Jurkat, Clone E6-1 (cell line): Measurements from ENCODE around the gene DCPS.
"Not testable (repeated sequence)": the region's sequence is repeated elsewhere in the genome, so short reads cannot be mapped to it uniquely, and the experiment has no call there.

Experiments used
- DNase-seq: peaks from one replicate; pipeline ENCODE4 v3.0.0-alpha.2; 2011; ENCODE audit warnings: low read depth, low spot score
- H3K4me3 ChIP-seq: 2 replicates; pipeline ENCODE4 v1.5.1; 2011; ENCODE audit warnings: mild to moderate bottlenecking, low read length, control low read depth, moderate library complexity

DCPS gene

GRCh38 chr11:126282736-126283591, 20.9 kb upstream of the DCPS start, which contains the start of gene TIRAP:
Gene TIRAP, plus strand, starts transcription at chr11:126283093. Its CDS starts 7,802 bp downstream, at chr11:126290895.
- DNase-seq = no peak
- peak within 1 kb of the TSS; percentile 61 for H3K4me3 ChIP-seq

- peak; percentile 58 for DNase-seq
Measured at GRCh38 chr11:126284829-126285228, 19.0 kb upstream of the DCPS start.

DNA sequence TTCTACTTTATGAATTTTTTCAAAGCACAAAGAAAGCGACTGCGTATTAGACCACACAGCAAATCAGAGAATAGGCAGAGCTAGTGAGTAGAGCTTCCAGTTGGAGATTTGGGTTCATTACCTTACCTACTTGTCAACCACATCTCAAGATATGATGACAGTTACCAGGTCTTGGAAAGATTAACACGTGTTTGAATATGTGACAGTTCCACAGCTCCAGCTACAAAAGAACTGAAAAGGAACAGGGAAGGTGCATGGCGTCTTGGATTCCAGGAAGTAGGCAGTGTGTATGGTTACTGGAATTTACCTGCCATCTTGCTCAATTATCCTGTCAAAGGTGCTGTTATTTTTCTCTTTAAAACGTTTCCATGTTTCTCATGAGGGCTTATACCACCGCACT, 15.6 kb upstream of the DCPS start:
- DNase-seq = no peak
- no peak overlapping the region for H3K4me3 ChIP-seq

More at GRCh38 chr11:126284829-126285228, 19.0 kb upstream of the DCPS start:
- H3K4me3 ChIP-seq = no peak overlapping the region

GRCh38 chr11:126290887-126291286, 13.0 kb upstream of the DCPS start:
- no peak for DNase-seq
- H3K4me3 ChIP-seq = no peak overlapping the region

GRCh38 chr11:126293726-126294125, 10.1 kb upstream of the DCPS start:
- no peak overlapping the region for H3K4me3 ChIP-seq
- no peak for DNase-seq

GRCh38 chr11:126297004-126297403, 6.9 kb upstream of the DCPS start:
- DNase-seq = no peak
- no peak overlapping the region for H3K4me3 ChIP-seq

- H3K4me3 ChIP-seq = peak overlapping the region; percentile 88
- no peak for DNase-seq
Measured at GRCh38 chr11:126304457-126305075, 706 bp downstream of the DCPS start.

DNA sequence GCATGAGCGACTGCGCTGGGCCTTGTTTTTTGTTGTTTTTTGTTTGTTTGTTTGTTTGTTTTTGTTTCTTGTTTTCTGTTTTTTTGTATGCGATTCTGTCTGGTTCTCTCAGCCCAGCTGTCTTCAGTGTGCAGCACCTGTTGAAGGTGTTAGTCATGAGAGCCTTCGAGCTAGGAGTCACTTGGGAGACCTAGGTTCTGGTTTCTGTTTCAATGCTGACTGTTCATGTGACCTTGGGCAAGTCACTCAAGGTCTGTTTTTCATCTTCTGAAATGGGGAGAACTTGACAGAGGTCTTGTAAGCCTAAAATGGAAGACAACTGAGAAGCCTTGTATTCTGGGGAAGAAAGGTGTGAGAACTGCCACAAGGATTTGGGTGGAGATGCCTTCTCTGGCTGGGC, 1.8 kb downstream of the DCPS start:
- DNase-seq = no peak
- H3K4me3 ChIP-seq = no peak overlapping the region

GRCh38 chr11:126307706-126308105, 3.8 kb downstream of the DCPS start:
- no peak overlapping the region for H3K4me3 ChIP-seq
- peak; percentile 56 for DNase-seq

GRCh38 chr11:126308271-126308671, 4.4 kb downstream of the DCPS start:
- no peak overlapping the region for H3K4me3 ChIP-seq
- DNase-seq = no peak

GRCh38 chr11:126308771-126309170, 4.9 kb downstream of the DCPS start:
- H3K4me3 ChIP-seq, DNase-seq: not testable (repeated sequence)

DNA sequence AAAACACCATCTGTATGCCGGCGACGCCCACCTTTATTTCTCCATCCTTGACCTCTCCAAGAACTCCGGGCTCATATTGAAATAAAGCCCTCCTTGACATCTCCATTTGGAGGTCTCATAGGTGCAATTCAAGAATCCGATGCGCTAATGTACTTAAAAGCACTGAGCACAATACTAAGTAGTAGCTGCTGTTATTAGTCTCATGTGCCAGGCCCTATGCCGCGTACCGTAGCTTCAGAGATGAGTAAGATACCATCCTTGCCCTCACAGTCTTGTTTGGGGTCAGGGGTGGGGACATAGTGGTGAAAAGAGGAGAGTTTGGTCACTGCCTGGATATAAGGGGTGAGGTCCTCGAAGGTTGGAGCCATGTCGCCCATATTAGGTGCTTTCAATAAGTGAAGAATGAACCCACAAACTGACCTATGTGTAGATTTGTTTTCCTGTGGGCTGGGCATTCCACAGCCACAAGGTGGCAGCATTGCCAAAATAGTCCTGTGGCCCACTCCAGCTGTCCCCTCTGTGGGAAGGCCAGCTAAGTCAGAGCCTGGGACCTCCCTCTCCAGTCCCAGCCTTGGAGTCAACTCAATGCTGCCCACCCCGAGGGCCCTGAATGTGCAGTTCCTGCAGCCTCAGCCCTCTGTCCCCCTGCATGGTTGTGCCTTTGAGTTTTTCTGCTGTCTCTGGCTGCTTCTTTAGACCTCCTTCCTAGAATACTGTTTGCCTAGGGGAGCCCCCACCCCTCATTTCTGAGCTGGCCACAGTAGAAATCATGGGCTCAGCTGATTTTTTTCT, 6.5 kb downstream of the DCPS start:
- H3K4me3 ChIP-seq = no peak overlapping the region
- DNase-seq = no peak

DNA sequence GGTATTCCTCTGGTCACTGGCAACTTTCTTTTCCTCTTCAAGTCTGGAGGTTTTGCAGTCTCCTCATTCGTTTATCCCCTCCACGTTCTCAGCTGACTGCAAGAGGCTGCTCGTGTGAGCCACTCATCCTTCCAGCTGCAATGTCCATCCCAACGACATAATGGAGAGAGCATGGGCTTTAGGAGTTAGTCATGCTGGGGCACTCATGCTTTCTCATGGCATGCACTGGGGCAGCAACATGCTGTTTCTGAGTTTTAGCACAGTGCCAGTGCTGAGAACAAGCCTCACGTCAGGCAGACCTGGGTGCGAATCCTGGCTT, 7.1 kb downstream of the DCPS start:
- DNase-seq = no peak
- H3K4me3 ChIP-seq = no peak overlapping the region

DNA sequence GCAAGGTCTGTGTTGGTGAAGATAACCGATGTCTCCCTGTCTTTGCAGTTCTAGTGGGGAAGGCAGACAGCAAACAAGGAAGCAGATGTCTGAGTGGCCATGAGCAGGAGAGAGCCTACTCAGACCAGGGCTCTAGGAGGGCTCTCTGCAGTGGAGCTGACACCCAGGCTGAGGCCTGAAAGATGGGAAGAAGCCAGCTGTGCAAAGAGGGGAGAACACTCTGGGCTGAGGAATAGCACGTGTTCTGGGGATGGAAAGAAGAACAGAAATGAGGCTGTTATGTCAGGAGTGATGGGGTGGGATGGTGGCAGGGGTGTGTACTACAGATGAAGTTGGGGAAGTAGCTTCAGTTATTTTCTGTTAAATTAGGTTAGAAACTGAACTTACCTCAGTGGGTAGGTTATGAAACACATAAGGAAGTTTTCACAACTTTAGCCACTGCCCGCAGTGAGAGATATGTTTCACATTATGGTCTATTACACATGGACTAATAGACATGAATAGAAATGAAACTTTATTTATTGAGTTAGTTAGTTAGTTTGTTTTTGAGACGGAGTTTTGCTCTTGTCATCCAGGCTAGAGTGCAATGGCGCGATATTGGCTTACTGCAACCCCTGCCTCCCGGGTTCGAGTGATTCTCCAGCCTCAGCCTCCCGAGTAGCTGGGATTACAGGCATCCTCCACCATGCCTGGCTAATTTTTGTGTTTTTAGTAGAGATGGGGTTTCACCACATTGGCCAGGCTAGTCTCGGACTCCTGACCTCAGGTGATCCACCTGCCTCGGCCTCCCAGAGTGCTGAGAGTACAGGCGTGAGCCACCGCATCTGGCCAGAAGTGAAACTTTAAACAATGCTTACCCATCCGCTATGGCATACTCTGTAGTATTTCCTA, 7.8 kb downstream of the DCPS start:
- DNase-seq = no peak
- no peak overlapping the region for H3K4me3 ChIP-seq

GRCh38 chr11:126312961-126313360, 9.1 kb downstream of the DCPS start:
- no peak for DNase-seq
- H3K4me3 ChIP-seq = no peak overlapping the region

GRCh38 chr11:126313826-126314225, 10.0 kb downstream of the DCPS start:
- no peak for DNase-seq
- H3K4me3 ChIP-seq = no peak overlapping the region

GRCh38 chr11:126317432-126317755, 13.5 kb downstream of the DCPS start:
- peak overlapping the region; percentile 38 for H3K4me3 ChIP-seq
- DNase-seq = no peak

DNA sequence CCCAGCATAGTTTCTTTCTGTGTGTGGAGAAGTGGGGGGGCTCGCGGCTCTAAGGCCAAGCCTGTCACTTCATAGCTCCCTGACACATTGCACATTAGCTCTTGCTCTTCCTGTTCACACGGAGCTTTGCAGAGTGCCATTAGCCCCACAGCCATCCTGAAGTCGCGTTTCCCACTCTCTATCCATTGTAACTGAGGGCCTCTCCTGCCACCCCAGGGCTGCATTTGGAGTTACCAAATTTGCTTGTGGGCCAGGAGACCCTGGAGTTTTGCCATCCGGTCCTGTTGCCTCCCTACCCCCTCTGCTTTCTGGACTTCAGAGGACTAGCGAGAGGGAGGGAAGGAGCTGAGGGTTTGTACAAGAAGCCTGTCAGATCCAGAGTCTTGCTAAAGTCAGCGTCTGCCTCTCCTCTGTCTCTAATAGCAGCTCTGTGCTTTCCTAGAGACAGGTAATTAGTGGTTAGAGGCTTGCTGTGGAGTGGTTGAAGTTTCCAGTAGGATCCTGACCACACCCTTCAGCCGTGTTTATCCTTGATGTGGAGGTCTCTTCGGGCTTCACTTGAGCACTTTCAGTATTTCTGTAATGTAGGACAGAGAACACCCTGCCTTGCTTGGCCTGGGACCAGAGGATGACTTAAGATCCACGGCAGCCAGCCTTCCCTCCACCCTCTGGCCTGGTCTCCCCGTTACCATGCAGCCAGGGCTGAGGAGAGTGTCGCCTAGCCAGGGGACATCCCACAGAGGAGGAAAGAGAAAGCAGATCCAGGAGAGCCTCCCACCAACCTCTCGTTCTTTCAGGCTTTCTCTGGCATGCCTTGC, 14.1 kb downstream of the DCPS start:
- DNase-seq = peak; percentile 79
- H3K4me3 ChIP-seq = peak overlapping the region; percentile 38
